Measurements from ENCODE around the gene COPB2. TPM values are rescaled to one million over a fixed set of nuclear protein-coding genes. Genes with fewer than 3 reads are reported as not detected.

Gene COPB2
- total and polyA plus RNA-seq, 2 of the 8 experiments (the other 6 are each of a cell fraction or from before 2014, with no cell fraction given): 40.3 to 119 TPM

DNA sequence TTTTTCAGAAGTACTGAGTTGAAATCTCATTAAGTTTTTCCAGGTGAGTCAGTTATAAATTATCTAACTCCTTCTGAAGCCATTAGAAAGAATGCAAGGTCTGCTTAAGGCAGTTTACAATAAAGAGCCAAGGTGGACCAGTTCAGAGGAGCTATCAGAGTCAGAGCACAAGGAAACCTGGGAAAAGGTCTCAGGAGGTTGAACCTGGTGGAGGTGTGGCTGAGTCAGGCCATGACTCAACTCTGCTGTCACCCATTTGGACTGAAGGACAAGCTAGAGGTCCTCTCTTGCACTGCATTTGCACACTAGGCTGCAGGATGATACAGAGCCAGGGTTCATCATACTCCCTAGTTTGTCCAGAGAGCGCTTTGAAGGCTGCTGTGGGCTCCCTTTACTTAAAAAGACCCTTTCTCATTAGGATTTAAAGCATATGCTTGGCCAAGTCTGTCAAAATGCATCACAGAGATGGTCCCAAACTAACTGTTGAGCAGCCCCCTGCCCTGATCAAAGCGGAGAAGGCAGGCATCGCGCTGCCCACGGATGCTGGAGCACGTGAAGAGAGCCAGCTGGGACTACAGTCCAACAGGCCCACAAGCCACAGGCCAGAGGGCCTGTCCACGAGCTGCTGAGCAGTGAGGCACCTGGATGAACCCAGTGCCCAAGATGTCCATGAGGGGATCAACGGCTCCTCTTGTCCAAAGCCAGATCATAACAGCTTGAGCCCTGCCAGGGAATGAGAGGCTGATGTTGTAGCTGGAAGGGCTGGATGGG is 71.6 kb downstream of the COPB2 start (continued):
- TF ChIP-seq CTBP2 (IDR thresholded peaks at IDR 0.05; ENCODE audit: borderline replicate concordance, insufficient read depth, insufficient read length, low read length) (no peak), FOSL1 (IDR thresholded peaks at IDR 0.05; ENCODE audit: insufficient read depth, low read depth, low read length) (no peak), BCL11A (IDR thresholded peaks at IDR 0.05; ENCODE audit: low read depth in 2 of 2, low read length in 2 of 2) (no peak), TBP (IDR thresholded peaks at IDR 0.05; ENCODE audit: low read depth, low read length) (no peak), SRF (IDR thresholded peaks at IDR 0.05; ENCODE audit: low read depth, low read length) (no peak), TAF7 (optimal IDR thresholded peaks at IDR 0.05; ENCODE audit: borderline replicate concordance, low read depth, low read length) (no peak), RAD21 (IDR thresholded peaks at IDR 0.05 in 1 of 2, conservative IDR thresholded peaks at IDR 0.05 in 1 of 2; ENCODE audit: low read depth in 2 of 2, low read length in 2 of 2) (no peak), EZH2 (IDR thresholded peaks at IDR 0.05; ENCODE audit: low read depth, low read length, severe bottlenecking) (no peak), SIX5 (IDR thresholded peaks at IDR 0.05; ENCODE audit: low read depth, low read length) (no peak)

Data from H1 (cell line).